ENCODE data around the gene HDAC11.
A peak's percentile ranks its signal among the peaks of the same experiment; 100 is the strongest.

HDAC11 gene

GRCh38 chr3:13492048-13492447 lies 11.9 kb downstream of the HDAC11 start:
- DNase-seq (ENCODE audit: extremely low read depth, low read depth) = no peak

DNA sequence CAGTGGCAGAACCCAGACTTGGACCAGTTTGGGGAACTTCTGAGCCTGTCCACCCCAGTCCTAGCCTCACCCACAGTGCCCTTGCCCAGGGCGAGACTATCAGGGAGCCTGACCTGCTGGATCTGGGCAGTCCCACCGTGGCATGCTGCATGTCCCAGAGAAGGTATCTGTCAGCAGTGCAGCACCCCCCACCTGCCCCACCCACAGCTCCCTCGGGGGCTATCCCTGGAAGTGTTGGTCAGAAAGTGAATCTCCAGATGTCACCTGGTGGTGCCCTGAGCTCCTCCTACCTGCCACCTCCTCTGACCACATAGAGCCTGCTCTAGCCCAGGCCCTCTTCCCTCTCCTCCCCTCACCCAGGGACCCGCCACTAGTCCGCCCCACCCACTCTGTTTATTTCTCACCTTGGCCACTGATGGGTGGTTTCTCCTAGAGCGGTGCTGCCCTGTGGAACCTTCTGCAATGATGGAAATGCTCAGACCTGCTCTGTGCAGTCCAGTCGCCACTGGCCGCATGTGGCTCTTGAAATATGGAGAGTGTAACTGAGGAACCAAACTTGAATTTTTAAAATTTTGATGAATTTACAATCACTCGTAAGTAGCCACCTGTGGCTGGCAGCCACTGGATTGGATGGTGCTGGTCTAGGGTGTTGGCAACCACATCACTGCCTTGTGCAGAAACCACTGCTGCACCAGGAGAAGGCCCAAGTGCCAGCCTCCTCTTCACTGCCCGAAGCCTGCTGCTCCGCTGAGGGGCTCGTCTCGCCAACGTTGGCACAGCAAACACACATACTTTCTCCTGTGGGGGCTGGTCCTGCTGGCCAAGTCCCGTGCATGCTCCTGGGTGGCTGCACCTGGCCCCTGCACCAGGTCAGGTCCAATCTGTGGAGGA lies 13.1 kb downstream of the HDAC11 start:
- DNase-seq (ENCODE audit: extremely low read depth, low read depth) = no peak
- TF ChIP-seq CTCF (IDR thresholded peaks at IDR 0.05; ENCODE audit: low read depth, low read length) = no peak

More at GRCh38 chr3:13492048-13492447, 11.9 kb downstream of the HDAC11 start:
- no peak for TF ChIP-seq CTCF (IDR thresholded peaks at IDR 0.05; ENCODE audit: low read depth, low read length)

- TF ChIP-seq CTCF (IDR thresholded peaks at IDR 0.05; ENCODE audit: low read depth, low read length) = no peak
- no peak for DNase-seq (ENCODE audit: extremely low read depth, low read depth)
Observed at GRCh38 chr3:13493867-13494441, 13.8 kb downstream of the HDAC11 start.

- DNase-seq (ENCODE audit: extremely low read depth, low read depth) = no peak
- TF ChIP-seq CTCF (IDR thresholded peaks at IDR 0.05; ENCODE audit: low read depth, low read length) = peak; percentile 65
Observed at GRCh38 chr3:13494463-13495350, 14.6 kb downstream of the HDAC11 start.

GRCh38 chr3:13495351-13495813 lies 15.3 kb downstream of the HDAC11 start:
- no peak for TF ChIP-seq CTCF (IDR thresholded peaks at IDR 0.05; ENCODE audit: low read depth, low read length)
- DNase-seq (ENCODE audit: extremely low read depth, low read depth) = no peak

GRCh38 chr3:13495921-13496723 lies 16.0 kb downstream of the HDAC11 start:
- DNase-seq (ENCODE audit: extremely low read depth, low read depth) = peak; percentile 80
- TF ChIP-seq CTCF (IDR thresholded peaks at IDR 0.05; ENCODE audit: low read depth, low read length) = peak; percentile 100

Measured in AG09319 (cell line).